Right lobe of liver (tissue), 4 donors: Measurements from ENCODE around the gene NXPE4.

Experiments used
- POLR2A ChIP-seq: fragments of 450-650 bp; IDR thresholded peaks from one replicate; pipeline ENCODE4 v1.6.1; 2017; ENCODE audit warnings: antibody characterized with exemption, mild to moderate bottlenecking
- TF ChIP-seq, protein P1 (sequence below), 4 donors: fragments of 200-600 bp in 3 of 4; fragments of 450-650 bp in 1 of 4; IDR thresholded peaks; one replicate each; pipeline versions ENCODE4 v1.5.1 to v1.8.0; 2016 to 2022; ENCODE audit warnings: antibody characterized with exemption in 4 of 4, mild to moderate bottlenecking in 2 of 4
- donor health status: DM: no; HTN: no; CAD: no.
- donor health status: DM: no; HTN: no; CAD: no.
- donor health status: DM: no; HTN: yes; CAD: no.

DNA sequence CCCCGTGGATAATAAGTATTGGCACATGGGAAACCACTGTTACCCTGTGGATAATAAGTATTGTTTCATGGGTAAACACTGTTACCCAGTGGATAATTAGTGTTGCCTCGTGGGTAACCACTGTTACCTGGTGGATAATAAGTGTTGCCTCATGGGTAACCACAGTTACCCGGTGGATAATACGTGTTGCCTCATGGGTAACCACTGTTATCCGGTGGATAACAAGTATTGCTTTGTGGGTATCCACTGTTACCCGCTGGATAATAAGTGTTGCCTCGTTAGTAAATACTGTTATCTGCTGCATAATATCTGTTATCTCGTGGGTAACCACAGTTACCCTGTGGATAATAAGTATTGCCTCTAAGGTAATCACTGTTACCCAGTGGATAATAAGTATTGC is 25.5 kb upstream of the NXPE4 start:
- TF ChIP-seq, protein P1, sequence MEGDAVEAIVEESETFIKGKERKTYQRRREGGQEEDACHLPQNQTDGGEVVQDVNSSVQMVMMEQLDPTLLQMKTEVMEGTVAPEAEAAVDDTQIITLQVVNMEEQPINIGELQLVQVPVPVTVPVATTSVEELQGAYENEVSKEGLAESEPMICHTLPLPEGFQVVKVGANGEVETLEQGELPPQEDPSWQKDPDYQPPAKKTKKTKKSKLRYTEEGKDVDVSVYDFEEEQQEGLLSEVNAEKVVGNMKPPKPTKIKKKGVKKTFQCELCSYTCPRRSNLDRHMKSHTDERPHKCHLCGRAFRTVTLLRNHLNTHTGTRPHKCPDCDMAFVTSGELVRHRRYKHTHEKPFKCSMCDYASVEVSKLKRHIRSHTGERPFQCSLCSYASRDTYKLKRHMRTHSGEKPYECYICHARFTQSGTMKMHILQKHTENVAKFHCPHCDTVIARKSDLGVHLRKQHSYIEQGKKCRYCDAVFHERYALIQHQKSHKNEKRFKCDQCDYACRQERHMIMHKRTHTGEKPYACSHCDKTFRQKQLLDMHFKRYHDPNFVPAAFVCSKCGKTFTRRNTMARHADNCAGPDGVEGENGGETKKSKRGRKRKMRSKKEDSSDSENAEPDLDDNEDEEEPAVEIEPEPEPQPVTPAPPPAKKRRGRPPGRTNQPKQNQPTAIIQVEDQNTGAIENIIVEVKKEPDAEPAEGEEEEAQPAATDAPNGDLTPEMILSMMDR (IDR thresholded peaks at IDR 0.05) = no peak
- no peak for TF ChIP-seq POLR2A
